Measurements from ENCODE around the gene WDR45B.

DNA sequence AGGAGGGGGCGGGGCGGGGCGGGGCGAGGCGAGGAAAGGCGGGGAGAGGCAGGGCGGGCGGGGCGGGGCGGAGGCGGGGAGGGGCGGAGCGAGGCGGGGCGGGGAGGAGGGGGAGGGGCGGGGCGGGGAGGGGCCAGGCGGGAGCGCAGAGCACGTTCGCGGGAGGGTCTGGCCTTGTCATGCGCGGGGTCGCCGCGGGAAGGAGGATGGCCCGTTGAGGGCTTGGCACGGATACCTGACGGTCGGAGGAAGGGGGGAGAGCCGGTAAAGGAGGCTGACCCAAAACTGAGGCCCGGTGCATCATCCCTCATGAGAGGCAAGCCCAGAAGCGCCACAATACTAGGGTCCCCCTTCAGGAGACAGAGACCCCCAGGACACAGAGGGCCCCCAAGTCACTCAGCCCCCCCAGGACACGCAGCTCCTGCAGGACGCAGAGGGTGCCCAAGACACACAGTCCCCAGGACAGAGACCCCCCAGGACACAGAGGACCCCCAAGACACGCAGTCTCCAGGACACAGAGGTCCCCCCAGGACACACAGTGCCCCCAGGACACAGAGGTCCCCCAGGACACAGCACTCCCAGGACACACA, 593 bp upstream of the WDR45B start:
- TF ChIP-seq, protein P1, sequence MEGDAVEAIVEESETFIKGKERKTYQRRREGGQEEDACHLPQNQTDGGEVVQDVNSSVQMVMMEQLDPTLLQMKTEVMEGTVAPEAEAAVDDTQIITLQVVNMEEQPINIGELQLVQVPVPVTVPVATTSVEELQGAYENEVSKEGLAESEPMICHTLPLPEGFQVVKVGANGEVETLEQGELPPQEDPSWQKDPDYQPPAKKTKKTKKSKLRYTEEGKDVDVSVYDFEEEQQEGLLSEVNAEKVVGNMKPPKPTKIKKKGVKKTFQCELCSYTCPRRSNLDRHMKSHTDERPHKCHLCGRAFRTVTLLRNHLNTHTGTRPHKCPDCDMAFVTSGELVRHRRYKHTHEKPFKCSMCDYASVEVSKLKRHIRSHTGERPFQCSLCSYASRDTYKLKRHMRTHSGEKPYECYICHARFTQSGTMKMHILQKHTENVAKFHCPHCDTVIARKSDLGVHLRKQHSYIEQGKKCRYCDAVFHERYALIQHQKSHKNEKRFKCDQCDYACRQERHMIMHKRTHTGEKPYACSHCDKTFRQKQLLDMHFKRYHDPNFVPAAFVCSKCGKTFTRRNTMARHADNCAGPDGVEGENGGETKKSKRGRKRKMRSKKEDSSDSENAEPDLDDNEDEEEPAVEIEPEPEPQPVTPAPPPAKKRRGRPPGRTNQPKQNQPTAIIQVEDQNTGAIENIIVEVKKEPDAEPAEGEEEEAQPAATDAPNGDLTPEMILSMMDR (conservative IDR thresholded peaks at IDR 0.05; ENCODE audit: low read length): no peak
- TF ChIP-seq EZH2phosphoT487 (IDR thresholded peaks at IDR 0.05; ENCODE audit: borderline replicate concordance, low read depth, low read length): no peak
